Activated naive CD4-positive, alpha-beta T cell treated with anti-CD3 and anti-CD28 coated beads, Interleukin-2, amount 50 U/mL, for 72 hours (primary cell): Measurements from ENCODE around the gene DNAJB8. TPM values are rescaled to one million over a fixed set of nuclear protein-coding genes. Genes with fewer than 3 reads are reported as not detected.

Source experiments
- ATAC-seq, 2 donors: fragments of 150-1000 bp; cut with Tn5 transposase; 2 replicates each; pipeline ENCODE4 v1.10.0; 2021; ENCODE audit warnings: mild to moderate bottlenecking in 2 of 2, moderate library complexity in 2 of 2
- DNase-seq, 2 donors: peaks; one replicate each; pipeline ENCODE4 v3.0.0; 2021 to 2022; ENCODE audit warnings: low spot score in 2 of 2
- H3K27ac Mint-ChIP-seq, 2 donors: one replicate each; pipeline ENCODE4 v1.8.0; 2022; ENCODE audit warnings: mild to moderate bottlenecking in 2 of 2, mixed read lengths in 2 of 2
- H3K36me3 Mint-ChIP-seq, 2 donors: one replicate each; pipeline ENCODE4 v1.8.0; 2022; ENCODE audit warnings: mixed read lengths in 2 of 2
- H3K9me3 Mint-ChIP-seq, 2 donors: one replicate each; pipeline ENCODE4 v1.8.0; 2022; ENCODE audit warnings: mixed read lengths in 2 of 2
- total RNA-seq, 2 donors: library from RNA; stranded (reverse); gene quantifications; one replicate each; pipeline ENCODE4 v1.2.3, GENCODE V29; 2022

The DNAJB8 gene
- not detected for total RNA-seq

GRCh38 chr3:128466840-128467541 is at the start of gene DNAJB8:
Gene DNAJB8 (minus strand): TSS chr3:128466890. CDS start chr3:128463245, 3,645 bp downstream.
- DNase-seq: no peak
- no peaks in the 10 kb centered on the region for H3K9me3 Mint-ChIP-seq
- H3K36me3 Mint-ChIP-seq: no peaks in the 10 kb centered on the region
- ATAC-seq: peak; percentile 57 to 77
- peak within 1 kb of the TSS in 1 of 2 donors; percentile 1 for H3K27ac Mint-ChIP-seq

GRCh38 chr3:128515967-128516366 is 49.3 kb upstream of the DNAJB8 start:
- ATAC-seq (no peak), DNase-seq (no peak)
- Mint-ChIP-seq H3K36me3 (peaks cover 6 to 15% of the 10 kb centered on the region in 2 donors), H3K9me3 (peaks cover 10 to 11% of the 10 kb centered on the region in 2 donors), H3K27ac (peak overlapping the region in 1 of 2 donors; percentile 9)

- no peak for DNase-seq
- peaks cover 0 to 2% of the 10 kb centered on the region in 2 donors for H3K9me3 Mint-ChIP-seq
- ATAC-seq: no peak
- peaks cover 0 to 3% of the 10 kb centered on the region in 2 donors for H3K36me3 Mint-ChIP-seq
- H3K27ac Mint-ChIP-seq: no peak overlapping the region
Observed at GRCh38 chr3:128508852-128509251, 42.2 kb upstream of the DNAJB8 start.

GRCh38 chr3:128506754-128507153 is 40.1 kb upstream of the DNAJB8 start:
- no peak for DNase-seq
- no peaks in the 10 kb centered on the region for H3K9me3 Mint-ChIP-seq
- ATAC-seq: no peak
- H3K27ac Mint-ChIP-seq: no peak overlapping the region
- H3K36me3 Mint-ChIP-seq: no peaks in the 10 kb centered on the region

GRCh38 chr3:128505771-128506170 is 39.1 kb upstream of the DNAJB8 start:
- ATAC-seq: no peak
- H3K9me3 Mint-ChIP-seq: no peaks in the 10 kb centered on the region
- no peaks in the 10 kb centered on the region for H3K36me3 Mint-ChIP-seq
- H3K27ac Mint-ChIP-seq: no peak overlapping the region
- DNase-seq: no peak

- DNase-seq: no peak
- Mint-ChIP-seq H3K27ac (no peak overlapping the region), H3K9me3 (no peaks in the 10 kb centered on the region), H3K36me3 (no peaks in the 10 kb centered on the region)
- no peak for ATAC-seq
Observed at GRCh38 chr3:128504963-128505730, 38.5 kb upstream of the DNAJB8 start.

GRCh38 chr3:128504533-128504915 is 37.8 kb upstream of the DNAJB8 start:
- Mint-ChIP-seq H3K27ac (no peak overlapping the region), H3K36me3 (no peaks in the 10 kb centered on the region), H3K9me3 (no peaks in the 10 kb centered on the region)
- ATAC-seq (no peak), DNase-seq (no peak)

GRCh38 chr3:128503751-128504532 is 37.3 kb upstream of the DNAJB8 start:
- no peak overlapping the region for H3K27ac Mint-ChIP-seq
- no peak for DNase-seq
- ATAC-seq: no peak
- no peaks in the 10 kb centered on the region for H3K36me3 Mint-ChIP-seq
- no peaks in the 10 kb centered on the region for H3K9me3 Mint-ChIP-seq

- ATAC-seq (no peak), DNase-seq (no peak)
- Mint-ChIP-seq H3K27ac (no peak overlapping the region), H3K36me3 (no peaks in the 10 kb centered on the region), H3K9me3 (no peaks in the 10 kb centered on the region)
Observed at GRCh38 chr3:128503164-128503651, 36.5 kb upstream of the DNAJB8 start.

- Mint-ChIP-seq H3K36me3 (no peaks in the 10 kb centered on the region), H3K27ac (no peak overlapping the region), H3K9me3 (no peaks in the 10 kb centered on the region)
- DNase-seq (no peak), ATAC-seq (no peak)
Observed at GRCh38 chr3:128502712-128503111, 36.0 kb upstream of the DNAJB8 start.

- DNase-seq (no peak), ATAC-seq (no peak)
- Mint-ChIP-seq H3K36me3 (no peaks in the 10 kb centered on the region), H3K27ac (no peak overlapping the region), H3K9me3 (no peaks in the 10 kb centered on the region)
Observed at GRCh38 chr3:128501431-128501830, 34.7 kb upstream of the DNAJB8 start.

GRCh38 chr3:128500556-128500955 is 33.9 kb upstream of the DNAJB8 start:
- Mint-ChIP-seq H3K36me3 (no peaks in the 10 kb centered on the region), H3K27ac (no peak overlapping the region), H3K9me3 (no peaks in the 10 kb centered on the region)
- DNase-seq (no peak), ATAC-seq (no peak)

GRCh38 chr3:128499724-128500275 is 33.1 kb upstream of the DNAJB8 start:
- no peaks in the 10 kb centered on the region for H3K36me3 Mint-ChIP-seq
- DNase-seq (no peak), ATAC-seq (no peak)
- no peak overlapping the region for H3K27ac Mint-ChIP-seq
- no peaks in the 10 kb centered on the region for H3K9me3 Mint-ChIP-seq

GRCh38 chr3:128498901-128499530 is 32.3 kb upstream of the DNAJB8 start:
- H3K9me3 Mint-ChIP-seq: no peaks in the 10 kb centered on the region
- H3K36me3 Mint-ChIP-seq: no peaks in the 10 kb centered on the region
- DNase-seq: no peak
- ATAC-seq: no peak
- H3K27ac Mint-ChIP-seq: no peak overlapping the region

GRCh38 chr3:128498127-128498626 is 31.5 kb upstream of the DNAJB8 start:
- Mint-ChIP-seq H3K36me3 (no peaks in the 10 kb centered on the region), H3K27ac (no peak overlapping the region), H3K9me3 (no peaks in the 10 kb centered on the region)
- ATAC-seq (no peak), DNase-seq (no peak)
